Heart right ventricle (tissue), 12 donors: ENCODE data around the gene SKI. TPM values are rescaled to one million over a fixed set of nuclear protein-coding genes. Genes with fewer than 3 reads are reported as not detected.

Experiments
- polyA plus RNA-seq, 2 donors: library from polyadenylated mRNA; stranded (reverse); fragments of 200-250 nt; gene quantifications; one replicate each; pipeline ENCODE4 v1.2.3, GENCODE V29; 2013
- total RNA-seq, 10 donors: library from RNA; stranded (reverse); fragmentation: NEBNext Ultra II Directional in 3 of 10; extraction: Animal tissue kit (Norgen Biotek cat#: 25700) in 3 of 10; gene quantifications; one replicate each; pipeline versions ENCODE4 v1.2.1 to v1.2.4, GENCODE V29; 2021 to 2023
- donor health status: ischemic (EF 13 %, LVEDD 7.1; RV severe dilation, severe dysfunction).
- donor health status: healthy with polysubstance abuse.
- donor health status: DM: no; HTN: yes; CAD: no.
- donor health status: DM: no; HTN: no; CAD: no.
- donor health status: ischemic (EF 25% LVEDD 6.9; RV normal size, moderate dysfunction).
- donor health status: ischemic (EF 25% LVEDD 5.7; RV mildly dilated, moderate dysfunction).
- donor health status: healthy.
- donor health status: nonischemic (EF 11% LVEDD 7.7; RV severe dilation, severe dysfunction).
- donor health status: DM: yes; HTN: yes; CAD: no.
- donor health status: PGD.
- donor health status: ischemic (EF 29% LVEDD 5.4; RV normal size, mild dysfunction).
- donor health status: nonischemic (EF 23%, LVEDD 6.1; RV moderate dilation, normal function).

The SKI gene
- total and polyA plus RNA-seq, 12 donors = 13.8 to 50.9 (median 35.6) TPM

Other genes with a start within 250 kb of the SKI start
- gene CFAP74, start 224.5 kb upstream of the SKI start, total RNA-seq = not detected
- under 1 TPM in 1 of 2 donors, not detected in 1; 0.03 TPM for gene CFAP74, start 224.5 kb upstream of the SKI start, polyA plus RNA-seq
- gene GABRD, start 209.0 kb upstream of the SKI start, total RNA-seq = 1 to 10 TPM in 1 of 10 donors, under 1 TPM in 7, not detected in 2; 0.30 to 1.1 (median 0.44) TPM
- gene GABRD, start 209.0 kb upstream of the SKI start, polyA plus RNA-seq = 1 to 10 TPM in 1 of 2 donors, under 1 TPM in 1; 0.87 to 1.0 TPM
- gene PRKCZ, start 177.9 kb upstream of the SKI start, total RNA-seq = 10 to 100 TPM in 9 of 10 donors, 1 to 10 TPM in 1; 8.4 to 17.8 (median 14.2) TPM
- gene PRKCZ, start 177.9 kb upstream of the SKI start, polyA plus RNA-seq = 10 to 100 TPM; 14.6 to 18.4 TPM
- gene FAAP20, start 33.5 kb upstream of the SKI start, total RNA-seq = 10 to 100 TPM; 30.9 to 47.6 (median 38.3) TPM
- 10 to 100 TPM; 83.0 to 83.6 TPM for gene FAAP20, start 33.5 kb upstream of the SKI start, polyA plus RNA-seq
- gene MORN1, start 163.2 kb downstream of the SKI start, total RNA-seq = 1 to 10 TPM; 3.5 to 7.6 (median 5.7) TPM
- gene MORN1, start 163.2 kb downstream of the SKI start, polyA plus RNA-seq = 1 to 10 TPM; 1.2 to 3.0 TPM
- gene RER1, start 163.5 kb downstream of the SKI start, total RNA-seq = 100 to 1,000 TPM in 1 of 10 donors, 10 to 100 TPM in 9; 70.1 to 107 (median 84.1) TPM
- 10 to 100 TPM; 55.5 to 77.0 TPM for gene RER1, start 163.5 kb downstream of the SKI start, polyA plus RNA-seq
- gene PEX10, start 184.2 kb downstream of the SKI start, total RNA-seq = 10 to 100 TPM; 14.6 to 26.0 (median 18.6) TPM
- 10 to 100 TPM; 13.7 to 19.1 TPM for gene PEX10, start 184.2 kb downstream of the SKI start, polyA plus RNA-seq
- gene PLCH2, start 248.0 kb downstream of the SKI start, total RNA-seq = under 1 TPM in 8 of 10 donors, not detected in 2; 0.06 to 0.51 (median 0.09) TPM
- gene PLCH2, start 248.0 kb downstream of the SKI start, polyA plus RNA-seq = under 1 TPM; 0.12 to 0.22 TPM